Neural cell (in vitro differentiated cells): ENCODE data around the gene USP12.
A peak's percentile ranks its signal among the peaks of the same experiment; 100 is the strongest.

Experiments used
- EP300 ChIP-seq: fragments of 450-650 bp; conservative IDR thresholded peaks from 2 replicates; pipeline ENCODE4 v1.6.1; 2014; ENCODE audit warnings: antibody characterized with exemption, mild to moderate bottlenecking, moderate library complexity; ENCODE audit not compliant: poor library complexity, severe bottlenecking
- EZH2 ChIP-seq: fragments of 200-600, 300-800 bp; shearing (Covaris generic), sonication (generic); IDR thresholded peaks from 2 replicates; pipeline ENCODE4 v1.6.1; 2014; ENCODE audit warnings: antibody characterized with exemption, low read length, borderline replicate concordance, mild to moderate bottlenecking; ENCODE audit not compliant: insufficient read depth, poor library complexity, severe bottlenecking
- MXI1 ChIP-seq: fragments of 450-650 bp; conservative IDR thresholded peaks from 2 replicates; pipeline ENCODE4 v1.6.1; 2014; ENCODE audit warnings: antibody characterized with exemption, mild to moderate bottlenecking; ENCODE audit not compliant: poor library complexity, severe bottlenecking
- POLR2AphosphoS5 ChIP-seq: IDR thresholded peaks from 2 replicates; pipeline ENCODE4 v1.6.1; 2012
- RAD21 ChIP-seq: fragments of 450-650 bp; conservative IDR thresholded peaks from 2 replicates; pipeline ENCODE4 v1.6.1; 2014; ENCODE audit warnings: antibody characterized with exemption, mild to moderate bottlenecking, moderate library complexity
- SMC3 ChIP-seq: fragments of 450-650 bp; conservative IDR thresholded peaks from 2 replicates; pipeline ENCODE4 v1.6.1; 2014; ENCODE audit warnings: antibody characterized with exemption, mild to moderate bottlenecking, moderate library complexity; ENCODE audit not compliant: poor library complexity
- TAF1 ChIP-seq: IDR thresholded peaks from 2 replicates; pipeline ENCODE4 v1.6.1; 2012; ENCODE audit warnings: low read depth
- TF ChIP-seq, protein P1 (sequence below): fragments of 450-650 bp; IDR thresholded peaks from 2 replicates; pipeline ENCODE4 v1.5.1; 2014; ENCODE audit warnings: antibody characterized with exemption, mild to moderate bottlenecking, moderate library complexity; ENCODE audit not compliant: poor library complexity, severe bottlenecking
- TF ChIP-seq, protein P2 (sequence below): IDR thresholded peaks from 2 replicates; pipeline ENCODE4 v1.6.1; 2012; ENCODE audit warnings: borderline replicate concordance

DNA sequence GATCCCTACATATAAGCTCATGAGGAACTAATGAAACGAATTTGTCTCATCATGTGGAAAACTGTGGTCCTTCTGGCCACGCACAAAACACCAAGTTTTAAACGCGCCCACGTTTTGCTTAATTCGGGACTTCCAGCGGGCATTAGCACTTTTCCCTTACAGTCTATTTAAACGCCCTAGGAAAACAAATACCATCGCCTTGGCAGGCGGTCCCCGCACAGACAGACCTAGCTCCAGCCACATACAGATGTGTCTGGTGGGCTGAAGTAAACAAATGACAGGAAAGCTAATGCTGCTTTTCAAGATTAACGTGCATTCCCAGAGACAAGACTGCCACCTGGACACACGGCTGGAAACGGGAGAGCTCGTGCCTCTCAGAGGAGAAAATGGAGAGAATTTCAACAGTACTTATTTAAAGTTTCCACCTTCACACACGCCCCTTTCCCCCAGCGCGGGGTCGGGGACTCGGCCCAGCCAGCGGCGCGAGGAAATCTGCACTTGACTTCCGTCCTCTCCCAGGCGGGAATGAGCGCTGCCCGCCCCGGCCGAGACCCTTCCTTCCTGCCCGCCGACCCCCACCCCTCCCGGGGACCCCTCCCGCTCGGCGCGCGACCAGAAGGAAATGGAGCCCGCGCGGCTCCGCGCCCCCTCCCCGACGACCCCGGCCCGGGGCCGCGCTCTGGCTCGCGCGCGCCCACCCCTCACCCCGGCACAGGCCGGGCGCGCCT, 931 bp downstream of the USP12 start:
- TF ChIP-seq, protein P1, sequence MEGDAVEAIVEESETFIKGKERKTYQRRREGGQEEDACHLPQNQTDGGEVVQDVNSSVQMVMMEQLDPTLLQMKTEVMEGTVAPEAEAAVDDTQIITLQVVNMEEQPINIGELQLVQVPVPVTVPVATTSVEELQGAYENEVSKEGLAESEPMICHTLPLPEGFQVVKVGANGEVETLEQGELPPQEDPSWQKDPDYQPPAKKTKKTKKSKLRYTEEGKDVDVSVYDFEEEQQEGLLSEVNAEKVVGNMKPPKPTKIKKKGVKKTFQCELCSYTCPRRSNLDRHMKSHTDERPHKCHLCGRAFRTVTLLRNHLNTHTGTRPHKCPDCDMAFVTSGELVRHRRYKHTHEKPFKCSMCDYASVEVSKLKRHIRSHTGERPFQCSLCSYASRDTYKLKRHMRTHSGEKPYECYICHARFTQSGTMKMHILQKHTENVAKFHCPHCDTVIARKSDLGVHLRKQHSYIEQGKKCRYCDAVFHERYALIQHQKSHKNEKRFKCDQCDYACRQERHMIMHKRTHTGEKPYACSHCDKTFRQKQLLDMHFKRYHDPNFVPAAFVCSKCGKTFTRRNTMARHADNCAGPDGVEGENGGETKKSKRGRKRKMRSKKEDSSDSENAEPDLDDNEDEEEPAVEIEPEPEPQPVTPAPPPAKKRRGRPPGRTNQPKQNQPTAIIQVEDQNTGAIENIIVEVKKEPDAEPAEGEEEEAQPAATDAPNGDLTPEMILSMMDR = no peak
- no peak for TF ChIP-seq EZH2
- no peak for TF ChIP-seq TAF1
- no peak for TF ChIP-seq POLR2AphosphoS5
- TF ChIP-seq, protein P2, sequence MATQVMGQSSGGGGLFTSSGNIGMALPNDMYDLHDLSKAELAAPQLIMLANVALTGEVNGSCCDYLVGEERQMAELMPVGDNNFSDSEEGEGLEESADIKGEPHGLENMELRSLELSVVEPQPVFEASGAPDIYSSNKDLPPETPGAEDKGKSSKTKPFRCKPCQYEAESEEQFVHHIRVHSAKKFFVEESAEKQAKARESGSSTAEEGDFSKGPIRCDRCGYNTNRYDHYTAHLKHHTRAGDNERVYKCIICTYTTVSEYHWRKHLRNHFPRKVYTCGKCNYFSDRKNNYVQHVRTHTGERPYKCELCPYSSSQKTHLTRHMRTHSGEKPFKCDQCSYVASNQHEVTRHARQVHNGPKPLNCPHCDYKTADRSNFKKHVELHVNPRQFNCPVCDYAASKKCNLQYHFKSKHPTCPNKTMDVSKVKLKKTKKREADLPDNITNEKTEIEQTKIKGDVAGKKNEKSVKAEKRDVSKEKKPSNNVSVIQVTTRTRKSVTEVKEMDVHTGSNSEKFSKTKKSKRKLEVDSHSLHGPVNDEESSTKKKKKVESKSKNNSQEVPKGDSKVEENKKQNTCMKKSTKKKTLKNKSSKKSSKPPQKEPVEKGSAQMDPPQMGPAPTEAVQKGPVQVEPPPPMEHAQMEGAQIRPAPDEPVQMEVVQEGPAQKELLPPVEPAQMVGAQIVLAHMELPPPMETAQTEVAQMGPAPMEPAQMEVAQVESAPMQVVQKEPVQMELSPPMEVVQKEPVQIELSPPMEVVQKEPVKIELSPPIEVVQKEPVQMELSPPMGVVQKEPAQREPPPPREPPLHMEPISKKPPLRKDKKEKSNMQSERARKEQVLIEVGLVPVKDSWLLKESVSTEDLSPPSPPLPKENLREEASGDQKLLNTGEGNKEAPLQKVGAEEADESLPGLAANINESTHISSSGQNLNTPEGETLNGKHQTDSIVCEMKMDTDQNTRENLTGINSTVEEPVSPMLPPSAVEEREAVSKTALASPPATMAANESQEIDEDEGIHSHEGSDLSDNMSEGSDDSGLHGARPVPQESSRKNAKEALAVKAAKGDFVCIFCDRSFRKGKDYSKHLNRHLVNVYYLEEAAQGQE = no peak
- TF ChIP-seq MXI1 = peak; percentile 58
- no peak for TF ChIP-seq EP300
- TF ChIP-seq SMC3 = no peak
- TF ChIP-seq RAD21 = peak; percentile 22
